ENCODE results near the gene SRSF1. TPM values are rescaled to one million over a fixed set of nuclear protein-coding genes. Genes with fewer than 3 reads are reported as not detected.

The SRSF1 gene
- total and polyA plus RNA-seq, 2 donors (not counting 1 experiment from before 2014, with no cell fraction given) = 191 to 307 TPM

DNA sequence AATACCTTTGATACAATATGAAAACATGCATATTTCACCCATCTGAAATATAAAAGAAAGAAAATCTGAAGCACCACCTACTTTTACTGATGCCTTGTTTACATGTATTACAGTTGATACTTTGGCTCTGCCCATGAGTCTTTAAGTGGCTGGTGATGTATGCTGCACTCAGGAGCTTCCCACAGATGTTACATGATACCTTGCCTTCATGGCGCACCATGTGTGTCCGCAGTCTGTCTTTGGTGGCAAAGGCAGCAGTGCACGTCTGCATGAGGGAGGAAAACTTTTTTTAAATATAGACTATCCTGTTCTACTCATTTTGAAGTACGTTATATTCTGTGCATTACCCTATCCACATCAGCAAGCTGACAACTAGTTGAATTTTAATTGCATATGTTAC, 26.5 kb downstream of the SRSF1 start:
- no peaks in the 10 kb centered on the region for H3K27me3 ChIP-seq (ENCODE audit: control insufficient read depth, insufficient read depth, low read length)
- peaks cover 17% of the 10 kb centered on the region for H3K36me3 ChIP-seq (ENCODE audit: control insufficient read depth, insufficient read depth, low read length)
- DNase-seq (ENCODE audit: low read depth in 2 of 2) = no peak
- no peaks in the 10 kb centered on the region for H3K9me3 ChIP-seq (ENCODE audit: control insufficient read depth, insufficient read depth, low read depth, low read length)
- no peaks in the 10 kb centered on the region for H4K20me1 ChIP-seq (ENCODE audit: control insufficient read depth, extremely low read depth, insufficient read depth, low read length)
- H3K4me1 ChIP-seq (ENCODE audit: control insufficient read depth, extremely low read depth, insufficient read depth, low read length) = peaks cover 29% of the 10 kb centered on the region
- no peak overlapping the region for H2AFZ ChIP-seq (ENCODE audit: low read length)
- no peak overlapping the region for H3K27ac ChIP-seq (ENCODE audit: insufficient read depth, low read length)
- H3K79me2 ChIP-seq (ENCODE audit: control insufficient read depth, insufficient read depth, low read length) = peaks cover 54% of the 10 kb centered on the region
- TF ChIP-seq EZH2 (IDR thresholded peaks at IDR 0.05; ENCODE audit: low read length, missing control alignments) = no peak
- TF ChIP-seq, protein P1, sequence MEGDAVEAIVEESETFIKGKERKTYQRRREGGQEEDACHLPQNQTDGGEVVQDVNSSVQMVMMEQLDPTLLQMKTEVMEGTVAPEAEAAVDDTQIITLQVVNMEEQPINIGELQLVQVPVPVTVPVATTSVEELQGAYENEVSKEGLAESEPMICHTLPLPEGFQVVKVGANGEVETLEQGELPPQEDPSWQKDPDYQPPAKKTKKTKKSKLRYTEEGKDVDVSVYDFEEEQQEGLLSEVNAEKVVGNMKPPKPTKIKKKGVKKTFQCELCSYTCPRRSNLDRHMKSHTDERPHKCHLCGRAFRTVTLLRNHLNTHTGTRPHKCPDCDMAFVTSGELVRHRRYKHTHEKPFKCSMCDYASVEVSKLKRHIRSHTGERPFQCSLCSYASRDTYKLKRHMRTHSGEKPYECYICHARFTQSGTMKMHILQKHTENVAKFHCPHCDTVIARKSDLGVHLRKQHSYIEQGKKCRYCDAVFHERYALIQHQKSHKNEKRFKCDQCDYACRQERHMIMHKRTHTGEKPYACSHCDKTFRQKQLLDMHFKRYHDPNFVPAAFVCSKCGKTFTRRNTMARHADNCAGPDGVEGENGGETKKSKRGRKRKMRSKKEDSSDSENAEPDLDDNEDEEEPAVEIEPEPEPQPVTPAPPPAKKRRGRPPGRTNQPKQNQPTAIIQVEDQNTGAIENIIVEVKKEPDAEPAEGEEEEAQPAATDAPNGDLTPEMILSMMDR (conservative IDR thresholded peaks at IDR 0.05 in 1 of 2, IDR thresholded peaks at IDR 0.05 in 1 of 2; ENCODE audit: low read depth in 1 of 2, low read length in 2 of 2) = no peak
- H3K4me3 ChIP-seq (replicated peaks in 1 of 4; ENCODE audit: control extremely low read depth in 1 of 4, insufficient read depth in 1 of 4, low read depth in 3 of 4, low read length in 4 of 4) = no peak overlapping the region
- H3K4me2 ChIP-seq (ENCODE audit: extremely low read depth, insufficient read depth, low read length) = no peak overlapping the region
- H3K9ac ChIP-seq (ENCODE audit: insufficient read depth, low read length) = no peak overlapping the region

GRCh38 chr17:57979076-57979475, 28.0 kb downstream of the SRSF1 start:
- H3K4me2 ChIP-seq (ENCODE audit: extremely low read depth, insufficient read depth, low read length) = no peak overlapping the region
- no peaks in the 10 kb centered on the region for H3K9me3 ChIP-seq (ENCODE audit: control insufficient read depth, insufficient read depth, low read depth, low read length)
- peaks cover 39% of the 10 kb centered on the region for H3K79me2 ChIP-seq (ENCODE audit: control insufficient read depth, insufficient read depth, low read length)
- no peaks in the 10 kb centered on the region for H3K27me3 ChIP-seq (ENCODE audit: control insufficient read depth, insufficient read depth, low read length)
- H4K20me1 ChIP-seq (ENCODE audit: control insufficient read depth, extremely low read depth, insufficient read depth, low read length) = no peaks in the 10 kb centered on the region
- DNase-seq (ENCODE audit: low read depth in 2 of 2) = no peak
- no peak overlapping the region for H3K4me3 ChIP-seq (replicated peaks in 1 of 4; ENCODE audit: control extremely low read depth in 1 of 4, insufficient read depth in 1 of 4, low read depth in 3 of 4, low read length in 4 of 4)
- H2AFZ ChIP-seq (ENCODE audit: low read length) = no peak overlapping the region
- peaks cover 23% of the 10 kb centered on the region for H3K36me3 ChIP-seq (ENCODE audit: control insufficient read depth, insufficient read depth, low read length)
- peaks cover 26% of the 10 kb centered on the region for H3K4me1 ChIP-seq (ENCODE audit: control insufficient read depth, extremely low read depth, insufficient read depth, low read length)
- H3K27ac ChIP-seq (ENCODE audit: insufficient read depth, low read length) = no peak overlapping the region
- H3K9ac ChIP-seq (ENCODE audit: insufficient read depth, low read length) = no peak overlapping the region
- TF ChIP-seq EZH2 (IDR thresholded peaks at IDR 0.05; ENCODE audit: low read length, missing control alignments) = no peak
- TF ChIP-seq, protein P1 (conservative IDR thresholded peaks at IDR 0.05 in 1 of 2, IDR thresholded peaks at IDR 0.05 in 1 of 2; ENCODE audit: low read depth in 1 of 2, low read length in 2 of 2) = no peak

- Histone ChIP-seq H3K4me1 (ENCODE audit: control insufficient read depth, extremely low read depth, insufficient read depth, low read length) (peaks cover 9% of the 10 kb centered on the region), H3K27ac (ENCODE audit: insufficient read depth, low read length) (no peak overlapping the region), H3K79me2 (ENCODE audit: control insufficient read depth, insufficient read depth, low read length) (peaks cover 15% of the 10 kb centered on the region), H3K9me3 (ENCODE audit: control insufficient read depth, insufficient read depth, low read depth, low read length) (no peaks in the 10 kb centered on the region), H3K9ac (ENCODE audit: insufficient read depth, low read length) (no peak overlapping the region), H4K20me1 (ENCODE audit: control insufficient read depth, extremely low read depth, insufficient read depth, low read length) (no peaks in the 10 kb centered on the region), H3K27me3 (ENCODE audit: control insufficient read depth, insufficient read depth, low read length) (no peaks in the 10 kb centered on the region), H3K4me3 (replicated peaks in 1 of 4; ENCODE audit: control extremely low read depth in 1 of 4, insufficient read depth in 1 of 4, low read depth in 3 of 4, low read length in 4 of 4) (no peak overlapping the region), H2AFZ (ENCODE audit: low read length) (no peak overlapping the region), H3K36me3 (ENCODE audit: control insufficient read depth, insufficient read depth, low read length) (peaks cover 16% of the 10 kb centered on the region), H3K4me2 (ENCODE audit: extremely low read depth, insufficient read depth, low read length) (no peak overlapping the region)
- TF ChIP-seq EZH2 (IDR thresholded peaks at IDR 0.05; ENCODE audit: low read length, missing control alignments) = no peak
- TF ChIP-seq, protein P1 (conservative IDR thresholded peaks at IDR 0.05 in 1 of 2, IDR thresholded peaks at IDR 0.05 in 1 of 2; ENCODE audit: low read depth in 1 of 2, low read length in 2 of 2) = no peak
- no peak for DNase-seq (ENCODE audit: low read depth in 2 of 2)
These were observed 30.5 kb downstream of the SRSF1 start for GRCh38 chr17:57976594-57976993.

All from fibroblast of lung (primary cell).